Measurements from ENCODE around the gene KAT5. TPM values are rescaled to one million over a fixed set of nuclear protein-coding genes. Genes with fewer than 3 reads are reported as not detected.
"Not testable (repeated sequence)": the region's sequence is repeated elsewhere in the genome, so short reads cannot be mapped to it uniquely, and the experiment has no call there.

KAT5 gene
- total and polyA plus RNA-seq, 2 donors (not counting 1 experiment from before 2014, with no cell fraction given): 84.6 to 142 TPM

DNA sequence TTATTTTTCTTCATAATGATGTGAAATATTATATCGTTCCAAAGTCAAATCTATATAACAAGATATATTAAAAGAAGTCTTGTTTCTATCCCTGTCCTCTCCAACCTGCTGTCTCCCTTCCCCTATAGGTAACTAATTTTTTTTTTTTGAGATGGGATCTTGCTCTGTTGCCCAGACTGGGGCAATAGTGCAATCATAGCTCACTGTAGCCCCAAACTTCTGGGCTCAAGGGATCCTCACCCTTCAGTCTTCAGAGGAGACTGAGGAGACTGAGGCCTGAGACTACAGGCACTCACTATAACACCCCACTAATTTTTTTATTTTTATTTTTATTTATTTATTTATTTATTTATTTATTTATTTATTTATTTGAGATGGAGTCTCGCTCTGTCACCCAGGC is 39.1 kb upstream of the KAT5 start:
- ATAC-seq (ENCODE audit: low read depth): no peak
- ChIA-PET POLR2A (no interaction called here), CTCF (no interaction called here)
- no peak overlapping the region for H2AFZ ChIP-seq (ENCODE audit: insufficient read depth, low read depth, low read length, poor library complexity, severe bottlenecking)
- intact Hi-C loops (cut with micrococcal nuclease): no loop called here
- peaks cover 13% of the 10 kb centered on the region for H3K79me2 ChIP-seq (ENCODE audit: control insufficient read depth, insufficient read depth, low read length)
- no peak overlapping the region for H3K4me2 ChIP-seq (replicated peaks; ENCODE audit: low read depth, low read length, poor library complexity, severe bottlenecking)
- Mint-ChIP-seq H3K27ac (no peak overlapping the region), H3K4me3 (no peak overlapping the region), H3K9me3 (ENCODE audit: insufficient read depth) (no peaks in the 10 kb centered on the region), H3K4me1 (no peaks in the 10 kb centered on the region), H3K27me3 (no peaks in the 10 kb centered on the region)
- no peaks in the 10 kb centered on the region for H3K9me3 ChIP-seq (ENCODE audit: control extremely low read depth in 1 of 3, control insufficient read depth in 2 of 3, insufficient read depth in 1 of 3, low read length in 2 of 3)
- no peaks in the 10 kb centered on the region for H4K20me1 ChIP-seq (ENCODE audit: control insufficient read depth, insufficient read depth, low read length, poor library complexity, severe bottlenecking)
- no peaks in the 10 kb centered on the region for H3K27me3 ChIP-seq (replicated peaks in 1 of 4; ENCODE audit: control extremely low read depth in 1 of 4, control insufficient read depth in 3 of 4, insufficient read depth in 4 of 4, low read length in 3 of 4)
- DNase-seq: no peak
- TF ChIP-seq CTCF (IDR thresholded peaks at IDR 0.05): no peak
- TF ChIP-seq EZH2 (IDR thresholded peaks at IDR 0.05; ENCODE audit: borderline replicate concordance, insufficient read depth, low read depth, low read length, poor library complexity, severe bottlenecking): no peak
- no peaks in the 10 kb centered on the region for H3K36me3 ChIP-seq (replicated peaks in 1 of 2; ENCODE audit: control extremely low read depth in 1 of 2, control insufficient read depth in 1 of 2, extremely low read depth in 1 of 2, insufficient read depth in 2 of 2, low read length in 1 of 2)
- no peak overlapping the region for H3K4me3 ChIP-seq (ENCODE audit: control extremely low read depth in 1 of 5, extremely low read depth in 1 of 5, insufficient read depth in 1 of 5, low read depth in 2 of 5, low read length in 4 of 5)
- H3K27ac ChIP-seq (ENCODE audit: low read length in 2 of 2): no peak overlapping the region
- no peak overlapping the region for H3K9ac ChIP-seq (ENCODE audit: low read length)
- no CpG with 5 or more reads among the region's 2 CpGs for WGBS (ENCODE audit: insufficient coverage)
- H3K4me1 ChIP-seq (ENCODE audit: control insufficient read depth in 2 of 2, insufficient read depth in 2 of 2, low read length in 2 of 2): no peaks in the 10 kb centered on the region

DNA sequence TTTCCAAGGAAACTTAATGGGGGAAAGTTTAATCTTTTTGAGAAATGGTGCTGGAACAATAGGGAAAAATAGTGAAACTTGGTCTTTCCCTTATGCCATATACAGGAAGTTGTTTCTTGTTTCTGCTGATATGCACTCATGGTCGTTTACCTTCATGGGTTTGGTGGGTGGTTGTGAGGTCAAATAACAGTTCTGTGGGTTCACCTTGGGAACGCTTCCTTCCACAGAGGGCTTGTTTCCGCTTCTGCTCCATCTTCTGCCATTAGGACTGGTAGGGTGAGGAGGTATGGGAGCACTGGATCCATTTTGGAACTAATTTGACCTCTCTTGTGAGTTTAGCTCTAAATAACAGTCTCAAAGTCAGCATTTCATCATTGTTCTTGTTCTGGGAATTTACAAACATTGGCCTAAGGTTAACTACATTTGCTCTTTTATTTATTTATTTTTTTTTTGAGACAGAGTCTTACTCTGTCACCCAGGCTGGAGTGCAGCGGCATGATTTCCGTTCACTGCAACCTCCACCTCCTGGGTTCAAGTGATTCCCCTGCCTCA is 31.8 kb upstream of the KAT5 start:
- Mint-ChIP-seq H3K9me3 (ENCODE audit: insufficient read depth) (no peaks in the 10 kb centered on the region), H3K27me3 (peaks cover 4% of the 10 kb centered on the region), H3K4me3 (no peak overlapping the region), H3K27ac (no peak overlapping the region), H3K4me1 (no peaks in the 10 kb centered on the region)
- WGBS (ENCODE audit: insufficient coverage): 93% methylated on average over 3 of the region's 5 CpGs
- no peaks in the 10 kb centered on the region for H4K20me1 ChIP-seq (ENCODE audit: control insufficient read depth, insufficient read depth, low read length, poor library complexity, severe bottlenecking)
- no peak overlapping the region for H2AFZ ChIP-seq (ENCODE audit: insufficient read depth, low read depth, low read length, poor library complexity, severe bottlenecking)
- H3K4me3 ChIP-seq (ENCODE audit: control extremely low read depth in 1 of 5, extremely low read depth in 1 of 5, insufficient read depth in 1 of 5, low read depth in 2 of 5, low read length in 4 of 5): no peak overlapping the region
- H3K4me2 ChIP-seq (replicated peaks; ENCODE audit: low read depth, low read length, poor library complexity, severe bottlenecking): no peak overlapping the region
- no peak for TF ChIP-seq EZH2 (IDR thresholded peaks at IDR 0.05; ENCODE audit: borderline replicate concordance, insufficient read depth, low read depth, low read length, poor library complexity, severe bottlenecking)
- no peak for TF ChIP-seq CTCF (IDR thresholded peaks at IDR 0.05)
- DNase-seq (no peak), ATAC-seq (ENCODE audit: low read depth) (no peak)
- ChIA-PET POLR2A (interaction anchor here (0.5 kb wide), 1 partner anchor 8 kb away, joined by 5 read pairs; no protein-coding TSS in a partner anchor), CTCF (interaction anchor here (0.7 kb wide), 1 partner anchor 170 kb away, joined by 3 read pairs; no protein-coding TSS in a partner anchor)
- H3K9ac ChIP-seq (ENCODE audit: low read length): no peak overlapping the region
- intact Hi-C loops (cut with micrococcal nuclease): no loop called here
- no peak overlapping the region for H3K27ac ChIP-seq (ENCODE audit: low read length in 2 of 2)
- H3K9me3 ChIP-seq (ENCODE audit: control extremely low read depth in 1 of 3, control insufficient read depth in 2 of 3, insufficient read depth in 1 of 3, low read length in 2 of 3): no peaks in the 10 kb centered on the region
- no peaks in the 10 kb centered on the region for H3K27me3 ChIP-seq (replicated peaks in 1 of 4; ENCODE audit: control extremely low read depth in 1 of 4, control insufficient read depth in 3 of 4, insufficient read depth in 4 of 4, low read length in 3 of 4)
- no peaks in the 10 kb centered on the region for H3K36me3 ChIP-seq (replicated peaks in 1 of 2; ENCODE audit: control extremely low read depth in 1 of 2, control insufficient read depth in 1 of 2, extremely low read depth in 1 of 2, insufficient read depth in 2 of 2, low read length in 1 of 2)
- no peaks in the 10 kb centered on the region for H3K79me2 ChIP-seq (ENCODE audit: control insufficient read depth, insufficient read depth, low read length)
- H3K4me1 ChIP-seq (ENCODE audit: control insufficient read depth in 2 of 2, insufficient read depth in 2 of 2, low read length in 2 of 2): no peaks in the 10 kb centered on the region

DNA sequence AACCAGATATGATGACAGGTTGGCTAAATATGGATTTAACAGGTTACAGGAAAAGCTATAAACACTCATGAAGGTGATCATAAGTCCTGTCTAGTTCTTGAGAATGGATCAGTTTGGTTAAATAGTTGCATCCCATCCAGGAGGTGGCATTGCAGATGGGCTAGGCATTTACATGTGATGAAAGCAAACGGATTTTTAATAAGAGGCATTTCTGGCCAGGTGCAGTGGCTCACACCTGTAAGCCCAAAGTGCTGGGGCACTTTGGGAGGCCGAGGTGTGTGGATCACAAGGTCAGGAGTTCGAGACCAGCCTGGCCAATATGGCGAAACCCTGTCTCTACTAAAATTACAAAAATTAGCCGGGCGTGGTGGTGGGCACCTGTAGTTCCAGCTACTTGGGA is 28.6 kb upstream of the KAT5 start:
- H3K4me3 Mint-ChIP-seq; H3K36me3 ChIP-seq (replicated peaks in 1 of 2; ENCODE audit: control extremely low read depth in 1 of 2, control insufficient read depth in 1 of 2, extremely low read depth in 1 of 2, insufficient read depth in 2 of 2, low read length in 1 of 2); H2AFZ ChIP-seq (ENCODE audit: insufficient read depth, low read depth, low read length, poor library complexity, severe bottlenecking); ATAC-seq (ENCODE audit: low read depth); H3K4me2 ChIP-seq (replicated peaks; ENCODE audit: low read depth, low read length, poor library complexity, severe bottlenecking); H4K20me1 ChIP-seq (ENCODE audit: control insufficient read depth, insufficient read depth, low read length, poor library complexity, severe bottlenecking); H3K4me1 ChIP-seq (ENCODE audit: control insufficient read depth in 2 of 2, insufficient read depth in 2 of 2, low read length in 2 of 2); intact Hi-C loops (cut with micrococcal nuclease); H3K79me2 ChIP-seq (ENCODE audit: control insufficient read depth, insufficient read depth, low read length); H3K9ac ChIP-seq (ENCODE audit: low read length); H3K27ac Mint-ChIP-seq; H3K9me3 Mint-ChIP-seq (ENCODE audit: insufficient read depth); H3K27me3 ChIP-seq (replicated peaks in 1 of 4; ENCODE audit: control extremely low read depth in 1 of 4, control insufficient read depth in 3 of 4, insufficient read depth in 4 of 4, low read length in 3 of 4); H3K4me1 Mint-ChIP-seq; H3K4me3 ChIP-seq (ENCODE audit: control extremely low read depth in 1 of 5, extremely low read depth in 1 of 5, insufficient read depth in 1 of 5, low read depth in 2 of 5, low read length in 4 of 5); DNase-seq; H3K9me3 ChIP-seq (ENCODE audit: control extremely low read depth in 1 of 3, control insufficient read depth in 2 of 3, insufficient read depth in 1 of 3, low read length in 2 of 3); H3K27me3 Mint-ChIP-seq; H3K27ac ChIP-seq (ENCODE audit: low read length in 2 of 2): not testable (repeated sequence)
- ChIA-PET POLR2A (interaction anchor here (0.6 kb wide), 1 partner anchor 129 kb away, joined by 3 read pairs; no protein-coding TSS in a partner anchor), CTCF (interaction anchor here (0.6 kb wide), 2 partner anchors 17 to 221 kb away, joined by 3 read pairs; no protein-coding TSS in a partner anchor)
- 90% methylated on average over 4 of the region's 6 CpGs for WGBS (ENCODE audit: insufficient coverage)

All from B cell (primary cell).